ENCODE measurements around the gene NCR2.

- no peak for TF ChIP-seq CTCF (IDR thresholded peaks at IDR 0.05)
- TF ChIP-seq EP300 (IDR thresholded peaks at IDR 0.05) = no peak
- TF ChIP-seq POLR2A (IDR thresholded peaks at IDR 0.05) = no peak
Measured at GRCh38 chr6:41392246-41392645, 56.8 kb downstream of the NCR2 start.

Data from ovary (tissue), 3 donors.